ENCODE data around the gene GOLGA6L6. TPM values are rescaled to one million over a fixed set of nuclear protein-coding genes. Genes with fewer than 3 reads are reported as not detected.
"Not testable (repeated sequence)": the region's sequence is repeated elsewhere in the genome, so short reads cannot be mapped to it uniquely, and the experiment has no call there.

Gene GOLGA6L6, protein sequence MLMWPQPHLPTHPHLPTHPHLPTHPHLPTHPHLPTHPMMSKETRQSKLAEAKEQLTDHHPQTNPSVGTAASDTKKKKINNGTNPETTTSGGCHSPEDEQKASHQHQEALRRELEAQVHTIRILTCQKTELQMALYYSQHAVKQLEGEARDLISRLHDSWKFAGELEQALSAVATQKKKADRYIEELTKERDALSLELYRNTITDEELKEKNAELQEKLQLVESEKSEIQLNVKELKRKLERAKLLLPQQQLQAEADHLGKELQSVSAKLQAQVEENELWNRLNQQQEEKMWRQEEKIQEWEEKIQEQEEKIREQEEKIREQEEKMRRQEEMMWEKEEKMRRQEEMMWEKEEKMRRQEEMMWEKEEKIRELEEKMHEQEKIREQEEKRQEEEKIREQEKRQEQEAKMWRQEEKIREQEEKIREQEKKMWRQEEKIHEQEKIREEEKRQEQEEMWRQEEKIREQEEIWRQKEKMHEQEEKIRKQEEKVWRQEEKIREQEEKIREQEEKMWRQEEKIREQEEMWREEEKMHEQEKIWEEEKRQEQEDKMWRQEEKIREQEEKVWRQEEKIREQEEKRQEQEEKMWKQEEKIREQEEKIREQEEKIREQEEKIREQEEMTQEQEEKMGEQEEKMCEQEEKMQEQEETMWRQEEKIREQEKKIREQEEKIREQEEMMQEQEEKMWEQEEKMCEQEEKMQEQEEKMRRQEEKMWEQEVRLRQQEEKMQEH
- polyA plus RNA-seq (ENCODE audit: insufficient read length in 3 of 3): under 1 TPM in 1 of 3 donors, not detected in 2; 0.05 TPM
- long read RNA-seq, donor 1: 0 reads
- long read RNA-seq, donor 2: 0 reads
- long read RNA-seq, donor 3: 0 reads
- long read RNA-seq, donor 4: 0 reads
- long read RNA-seq, donor 5: 0 reads
- long read RNA-seq, donor 6: 0 reads
- long read RNA-seq, donor 7: 0 reads
- long read RNA-seq, donor 8: 0 reads
- long read RNA-seq, donor 9: 0 reads
- long read RNA-seq, donor 10: 0 reads
- long read RNA-seq, donor 11: 0 reads
- long read RNA-seq, donor 12: 0 reads
- long read RNA-seq, donor 13: 0 reads
- long read RNA-seq, donor 14: 0 reads
- long read RNA-seq, donor 15: 0 reads
- long read RNA-seq, donor 16: 0 reads

- not testable (repeated sequence) for DNase-seq
These were observed at the start of gene GOLGA6L6 for GRCh38 chr15:20541700-20542099. Gene GOLGA6L6 (minus strand): TSS chr15:20541800. CDS start chr15:20541709, 91 bp downstream.

DNA sequence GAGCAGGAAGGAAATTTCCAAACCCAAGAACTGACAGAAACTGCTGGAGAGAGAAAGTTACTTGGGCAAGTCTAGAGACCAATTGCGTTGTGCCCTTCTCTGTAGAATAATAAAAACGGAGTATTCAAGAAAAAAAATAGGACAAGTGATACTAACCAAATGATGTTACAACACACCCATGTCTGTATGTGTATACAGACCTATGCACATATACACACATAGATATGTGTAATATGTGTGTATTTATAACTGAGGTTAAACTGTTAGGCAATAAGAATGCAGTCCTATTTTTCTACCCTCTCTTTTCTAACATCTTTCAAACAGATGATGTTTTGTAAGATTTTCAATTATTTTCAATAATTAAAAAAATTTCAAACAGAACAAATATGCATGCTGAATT, 48.5 kb upstream of the GOLGA6L6 start:
- DNase-seq: not testable (repeated sequence)

DNA sequence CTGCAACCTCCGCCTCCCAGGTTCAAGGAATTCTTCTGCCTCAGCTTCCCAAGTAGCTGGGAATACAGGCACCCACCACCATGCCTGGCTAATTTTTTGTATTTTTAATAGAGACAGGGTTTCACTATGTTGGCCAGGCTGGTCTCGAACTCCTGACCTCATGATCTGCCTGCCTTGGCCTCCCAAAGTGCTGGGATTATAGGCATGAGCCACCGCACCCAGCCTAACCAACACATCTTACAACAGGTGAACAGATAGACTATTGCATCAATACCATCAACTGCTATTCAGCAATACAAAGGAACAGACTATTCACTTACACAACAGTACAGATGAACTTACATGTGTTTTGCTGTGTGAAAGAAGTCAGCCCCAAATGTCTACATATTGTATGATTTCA, 45.2 kb upstream of the GOLGA6L6 start:
- not testable (repeated sequence) for DNase-seq

- not testable (repeated sequence) for DNase-seq
These were observed 41.1 kb upstream of the GOLGA6L6 start for GRCh38 chr15:20582726-20583115.

DNA sequence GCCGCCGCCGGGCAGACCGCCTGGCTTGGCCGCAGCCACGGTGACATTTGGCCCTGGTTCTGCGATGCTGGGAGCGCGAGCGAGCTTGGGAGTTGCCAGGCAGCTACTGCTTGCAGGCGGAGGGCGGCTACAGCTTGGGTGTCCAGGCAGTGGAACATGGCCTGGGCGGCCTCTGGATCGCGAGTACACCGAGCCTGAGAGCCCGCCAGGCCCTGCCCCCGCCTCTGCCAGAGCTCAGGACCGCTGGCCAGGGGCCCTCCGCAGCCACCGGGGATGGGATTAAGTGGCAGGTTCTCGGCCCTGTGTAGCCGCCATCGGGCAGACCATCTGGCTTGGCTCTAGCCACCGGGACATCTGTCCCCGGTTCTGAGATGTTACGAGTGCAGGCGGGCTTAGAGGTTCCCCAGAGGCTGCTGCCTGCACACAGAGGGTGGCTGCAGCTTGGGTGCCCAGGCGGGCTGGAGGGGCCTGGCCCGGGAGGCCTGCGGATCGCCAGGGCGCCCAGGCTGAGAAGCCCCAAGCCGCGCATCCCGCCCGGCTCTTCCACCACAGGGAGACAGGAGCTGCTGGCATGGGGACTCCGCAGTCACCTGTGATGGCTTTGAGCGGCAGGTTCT, 40.6 kb upstream of the GOLGA6L6 start:
- not testable (repeated sequence) for DNase-seq

DNA sequence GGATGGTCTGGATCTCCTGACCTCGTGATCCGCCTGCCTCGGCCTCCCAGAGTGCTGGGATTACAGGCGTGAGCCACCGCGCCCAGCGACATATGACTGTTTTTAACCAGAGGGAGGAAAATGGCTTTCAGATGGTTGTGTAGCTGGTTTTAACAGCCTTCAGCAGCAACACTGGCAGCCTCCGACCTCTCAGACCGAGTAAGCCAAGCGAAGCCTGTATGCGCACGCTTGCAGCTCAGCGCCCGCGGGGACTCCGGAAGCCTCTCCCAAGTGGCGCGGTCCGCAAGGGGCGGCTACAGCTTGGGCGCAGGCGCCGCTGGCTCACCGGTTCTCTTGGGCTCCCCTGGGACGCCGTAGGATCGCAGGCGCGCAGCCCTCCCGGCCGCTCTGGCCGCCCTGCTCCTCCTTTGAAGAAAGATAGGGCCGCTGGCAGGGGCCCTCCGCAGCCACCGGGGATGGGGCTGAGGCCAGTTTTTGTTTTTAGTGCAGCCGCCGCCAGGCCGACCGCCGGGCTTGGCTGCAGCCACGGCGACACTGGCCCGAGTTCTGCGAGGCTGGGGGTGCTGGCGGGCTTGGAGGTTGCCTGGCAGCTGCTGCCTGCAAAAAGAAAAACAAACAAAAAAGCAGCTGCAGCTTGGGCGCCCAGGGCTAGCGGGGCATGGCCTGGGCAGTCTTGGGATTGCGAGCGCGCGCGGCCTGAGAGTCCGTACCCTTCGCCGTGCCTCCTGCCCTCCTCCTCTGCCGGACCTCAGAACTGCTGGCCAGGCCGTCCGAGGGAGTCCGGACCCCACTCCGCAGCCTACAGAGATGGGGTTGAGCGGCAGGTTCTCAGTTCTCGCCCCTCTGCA, 39.9 kb upstream of the GOLGA6L6 start:
- not testable (repeated sequence) for DNase-seq

DNA sequence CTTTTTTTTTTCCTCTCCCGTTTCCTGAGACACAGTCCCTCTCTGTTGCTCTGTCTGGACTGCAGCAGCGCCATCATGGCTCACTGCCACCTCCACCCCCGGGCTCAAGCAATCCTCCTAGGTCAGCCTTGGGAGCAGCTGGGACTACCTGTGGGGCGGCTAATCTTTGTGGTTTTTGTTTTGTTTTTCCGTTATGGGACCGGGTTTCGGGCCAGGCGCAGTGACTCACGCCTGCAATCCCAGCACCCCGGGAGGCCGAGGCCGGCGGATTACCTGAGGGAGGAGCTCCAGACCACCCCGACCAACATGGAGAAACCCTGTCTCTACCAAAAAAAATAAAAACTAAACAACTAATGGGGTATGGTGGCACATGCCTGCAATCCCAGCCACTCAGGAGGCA, 38.1 kb upstream of the GOLGA6L6 start:
- not testable (repeated sequence) for DNase-seq

- not testable (repeated sequence) for DNase-seq
These were observed 9.7 kb upstream of the GOLGA6L6 start for GRCh38 chr15:20551289-20551688.

DNA sequence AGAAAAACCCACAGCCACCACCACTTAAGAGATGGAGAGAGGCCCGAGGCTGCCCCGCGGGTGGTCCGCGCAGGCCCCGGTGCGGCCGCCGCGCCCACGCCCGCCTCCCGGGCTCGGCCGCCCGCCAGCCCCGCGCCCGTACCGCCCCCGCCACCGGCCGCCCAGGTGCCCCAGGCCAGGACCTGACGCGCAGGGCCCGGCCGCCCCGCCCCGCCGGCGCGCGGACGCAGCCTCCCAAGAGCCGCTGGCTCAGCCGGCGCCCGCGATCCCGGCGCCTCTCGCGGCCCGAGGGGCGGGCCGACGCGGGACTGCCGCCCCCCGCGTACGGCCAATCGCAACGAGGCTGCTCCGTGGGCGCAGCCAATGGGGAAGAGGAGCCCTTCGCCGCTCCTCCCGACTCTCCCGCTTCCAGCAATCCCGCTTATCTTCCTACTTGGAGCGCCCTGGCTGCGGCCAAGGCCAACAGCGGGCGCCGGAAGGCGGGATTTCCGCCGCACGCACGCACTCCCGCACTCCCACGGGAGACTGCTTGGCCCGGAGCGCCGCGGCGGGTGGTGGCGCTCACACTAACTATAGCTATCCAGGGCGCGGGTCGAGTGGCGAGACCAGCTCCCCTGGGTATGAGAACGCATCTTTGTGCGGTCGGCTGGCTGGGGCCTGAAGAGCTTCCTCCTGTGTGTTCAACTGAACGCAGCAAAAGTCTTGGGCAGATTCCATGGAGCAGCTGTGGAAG, 35.5 kb downstream of the GOLGA6L6 start:
- DNase-seq: not testable (repeated sequence)

- DNase-seq: not testable (repeated sequence)
These were observed 38.8 kb downstream of the GOLGA6L6 start for GRCh38 chr15:20502839-20503238.

- not testable (repeated sequence) for DNase-seq
These were observed 39.9 kb downstream of the GOLGA6L6 start for GRCh38 chr15:20501512-20502222.

- DNase-seq: not testable (repeated sequence)
These were observed 43.8 kb downstream of the GOLGA6L6 start for GRCh38 chr15:20497781-20498180.

- DNase-seq: not testable (repeated sequence)
These were observed 48.6 kb downstream of the GOLGA6L6 start for GRCh38 chr15:20493035-20493434.

GRCh38 chr15:20492598-20492997, 49.0 kb downstream of the GOLGA6L6 start:
- not testable (repeated sequence) for DNase-seq

- DNase-seq: not testable (repeated sequence)
These were observed 52.3 kb downstream of the GOLGA6L6 start for GRCh38 chr15:20489320-20489719.
